Parathyroid adenoma (tissue), 2 donors: Measurements from ENCODE around the gene TNS3.

ENCODE experiments used
- H2AFZ ChIP-seq: fragments of 300-600 bp; sonication (generic); one replicate; pipeline ENCODE4 v1.7.0; 2017; ENCODE audit warnings: antibody characterized with exemption, mild to moderate bottlenecking
- H3K27ac ChIP-seq: fragments of 300-600 bp; sonication (generic); one replicate; pipeline ENCODE4 v1.7.0; 2017
- H3K27me3 ChIP-seq: fragments of 300-600 bp; sonication (generic); one replicate; pipeline ENCODE4 v1.7.0; 2017; ENCODE audit warnings: low read length; ENCODE audit not compliant: control insufficient read depth, insufficient read depth
- H3K36me3 ChIP-seq: fragments of 300-600 bp; sonication (generic); one replicate; pipeline ENCODE4 v1.7.0; 2017; ENCODE audit warnings: low read length; ENCODE audit not compliant: control insufficient read depth, insufficient read depth
- H3K4me1 ChIP-seq: fragments of 300-600 bp; sonication (generic); one replicate; pipeline ENCODE4 v1.7.0; 2017; ENCODE audit warnings: control low read depth
- H3K4me2 ChIP-seq: fragments of 300-600 bp; sonication (generic); one replicate; pipeline ENCODE4 v1.7.0; 2017; ENCODE audit warnings: low read length
- H3K4me3 ChIP-seq: fragments of 300-600 bp; sonication (generic); one replicate; pipeline ENCODE4 v1.7.0; 2017; ENCODE audit warnings: low read depth, low read length
- H3K79me2 ChIP-seq: fragments of 300-600 bp; sonication (generic); one replicate; pipeline ENCODE4 v1.7.0; 2017; ENCODE audit warnings: control low read depth
- H3K9ac ChIP-seq: fragments of 300-600 bp; sonication (generic); one replicate; pipeline ENCODE4 v1.7.0; 2017; ENCODE audit warnings: mild to moderate bottlenecking
- H3K9me3 ChIP-seq: fragments of 300-600 bp; sonication (generic); one replicate; pipeline ENCODE4 v1.7.0; 2017; ENCODE audit warnings: low read length; ENCODE audit not compliant: control insufficient read depth
- CTCF ChIP-seq: fragments of 300-600 bp; sonication (generic); IDR thresholded peaks from one replicate; pipeline ENCODE4 v1.7.0; 2017; ENCODE audit warnings: antibody characterized with exemption, mild to moderate bottlenecking
- donor health status: primary hyperparathyroidism.

The TNS3 gene

GRCh38 chr7:47294556-47295222, 287.2 kb downstream of the TNS3 start:
- Histone ChIP-seq H3K79me2 (no peaks in the 10 kb centered on the region), H3K4me2 (no peak overlapping the region), H3K4me1 (peaks cover 28% of the 10 kb centered on the region), H2AFZ (no peak overlapping the region), H3K27me3 (no peaks in the 10 kb centered on the region), H3K27ac (peak overlapping the region; percentile 36), H3K36me3 (no peaks in the 10 kb centered on the region), H3K9me3 (no peaks in the 10 kb centered on the region), H3K4me3 (no peak overlapping the region), H3K9ac (no peak overlapping the region)
- no peak for TF ChIP-seq CTCF

GRCh38 chr7:47293884-47294555, 287.9 kb downstream of the TNS3 start:
- Histone ChIP-seq H3K4me1 (peaks cover 28% of the 10 kb centered on the region), H3K36me3 (no peaks in the 10 kb centered on the region), H3K9ac (no peak overlapping the region), H3K27ac (peak overlapping the region; percentile 44), H3K4me3 (no peak overlapping the region), H3K27me3 (no peaks in the 10 kb centered on the region), H3K4me2 (no peak overlapping the region), H3K9me3 (no peaks in the 10 kb centered on the region), H2AFZ (no peak overlapping the region), H3K79me2 (no peaks in the 10 kb centered on the region)
- TF ChIP-seq CTCF: no peak

GRCh38 chr7:47292832-47293309, 289.0 kb downstream of the TNS3 start:
- no peaks in the 10 kb centered on the region for H3K36me3 ChIP-seq
- no peak overlapping the region for H3K4me3 ChIP-seq
- H3K9ac ChIP-seq: no peak overlapping the region
- no peaks in the 10 kb centered on the region for H3K79me2 ChIP-seq
- no peaks in the 10 kb centered on the region for H3K27me3 ChIP-seq
- H3K4me1 ChIP-seq: peaks cover 28% of the 10 kb centered on the region
- TF ChIP-seq CTCF: no peak
- H3K27ac ChIP-seq: peak overlapping the region; percentile 44
- no peaks in the 10 kb centered on the region for H3K9me3 ChIP-seq
- no peak overlapping the region for H3K4me2 ChIP-seq
- H2AFZ ChIP-seq: no peak overlapping the region

- TF ChIP-seq CTCF: no peak
- Histone ChIP-seq H2AFZ (no peak overlapping the region), H3K9ac (no peak overlapping the region), H3K9me3 (no peaks in the 10 kb centered on the region), H3K79me2 (no peaks in the 10 kb centered on the region), H3K36me3 (no peaks in the 10 kb centered on the region), H3K4me1 (peaks cover 28% of the 10 kb centered on the region), H3K27me3 (no peaks in the 10 kb centered on the region), H3K27ac (no peak overlapping the region), H3K4me3 (no peak overlapping the region), H3K4me2 (no peak overlapping the region)
Measured at GRCh38 chr7:47291461-47292081, 290.3 kb downstream of the TNS3 start.
